GM21367 (cell line): ENCODE data around the gene TRIM3.
A peak's percentile ranks its signal among the peaks of the same experiment; 100 is the strongest.
"Not testable (repeated sequence)": the region's sequence is repeated elsewhere in the genome, so short reads cannot be mapped to it uniquely, and the experiment has no call there.

Source experiments
- ATAC-seq: cut with Tn5 transposase; IDR thresholded peaks from one replicate; pipeline ENCODE4 v1.9.1; 2021; ENCODE audit not compliant: unreplicated experiment

TRIM3 gene

GRCh38 chr11:6473451-6474412 lies at the start of gene TRIM3:
Gene TRIM3 (minus strand): TSS chr11:6473941. CDS start chr11:6465695, 8,246 bp downstream.
- ATAC-seq, result peak; percentile 53

- no peak for ATAC-seq
These were observed 49.5 kb upstream of the TRIM3 start for GRCh38 chr11:6523253-6523652.

- ATAC-seq, result not testable (repeated sequence)
These were observed 48.2 kb upstream of the TRIM3 start for GRCh38 chr11:6521946-6522345.

GRCh38 chr11:6520265-6520664 lies 46.5 kb upstream of the TRIM3 start:
- ATAC-seq, result no peak

GRCh38 chr11:6516865-6517264 lies 43.1 kb upstream of the TRIM3 start:
- ATAC-seq, result no peak

- no peak for ATAC-seq
These were observed 32.0 kb upstream of the TRIM3 start for GRCh38 chr11:6505577-6506240.

GRCh38 chr11:6504166-6504565 lies 30.4 kb upstream of the TRIM3 start:
- no peak for ATAC-seq

GRCh38 chr11:6502382-6502781 lies 28.6 kb upstream of the TRIM3 start:
- ATAC-seq, result no peak

GRCh38 chr11:6498544-6498943 lies 24.8 kb upstream of the TRIM3 start:
- ATAC-seq, result no peak

- no peak for ATAC-seq
These were observed 24.4 kb upstream of the TRIM3 start for GRCh38 chr11:6498121-6498520.

- ATAC-seq, result no peak
These were observed 23.5 kb upstream of the TRIM3 start, which contains the start of gene DNHD1 for GRCh38 chr11:6497069-6497839. Gene DNHD1 (plus strand): TSS chr11:6497280. CDS start chr11:6498216, 936 bp downstream.

- ATAC-seq, result no peak
These were observed 15.6 kb upstream of the TRIM3 start for GRCh38 chr11:6489306-6489705.

- no peak for ATAC-seq
These were observed 15.1 kb upstream of the TRIM3 start for GRCh38 chr11:6488821-6489220.

- ATAC-seq, result no peak
These were observed 14.6 kb upstream of the TRIM3 start for GRCh38 chr11:6488342-6488741.

- ATAC-seq, result no peak
These were observed 13.2 kb upstream of the TRIM3 start for GRCh38 chr11:6486938-6487337.

- no peak for ATAC-seq
These were observed 12.5 kb upstream of the TRIM3 start for GRCh38 chr11:6486256-6486655.

- no peak for ATAC-seq
These were observed 11.9 kb upstream of the TRIM3 start for GRCh38 chr11:6485661-6486060.

GRCh38 chr11:6483015-6483414 lies 9.3 kb upstream of the TRIM3 start:
- no peak for ATAC-seq

GRCh38 chr11:6482441-6482840 lies 8.7 kb upstream of the TRIM3 start:
- no peak for ATAC-seq

GRCh38 chr11:6481924-6482275 lies 8.2 kb upstream of the TRIM3 start:
- ATAC-seq, result peak; percentile 1
